Renal cortex interstitium (tissue), 11 donors: ENCODE measurements around the gene IMMT. TPM values are rescaled to one million over a fixed set of nuclear protein-coding genes. Genes with fewer than 3 reads are reported as not detected.
"Not testable (repeated sequence)": the region's sequence is repeated elsewhere in the genome, so short reads cannot be mapped to it uniquely, and the experiment has no call there.

Source experiments
- DNase-seq, 11 donors: peaks; one replicate each; pipeline ENCODE4 v3.0.0-alpha.2; 2013; ENCODE audit warnings: low read depth in 9 of 11, low spot score in 4 of 11; ENCODE audit errors: extremely low read depth in 1 of 11
- polyA plus RNA-seq, 3 donors: library from polyadenylated mRNA; unstranded; fragments of 120-200 nt; gene quantifications; one replicate each; pipeline ENCODE4 v1.2.1, GENCODE V29; 2013; ENCODE audit not compliant: insufficient read length in 3 of 3

Gene IMMT
- polyA plus RNA-seq, 3 donors = 102 to 113 (median 109) TPM

DNA sequence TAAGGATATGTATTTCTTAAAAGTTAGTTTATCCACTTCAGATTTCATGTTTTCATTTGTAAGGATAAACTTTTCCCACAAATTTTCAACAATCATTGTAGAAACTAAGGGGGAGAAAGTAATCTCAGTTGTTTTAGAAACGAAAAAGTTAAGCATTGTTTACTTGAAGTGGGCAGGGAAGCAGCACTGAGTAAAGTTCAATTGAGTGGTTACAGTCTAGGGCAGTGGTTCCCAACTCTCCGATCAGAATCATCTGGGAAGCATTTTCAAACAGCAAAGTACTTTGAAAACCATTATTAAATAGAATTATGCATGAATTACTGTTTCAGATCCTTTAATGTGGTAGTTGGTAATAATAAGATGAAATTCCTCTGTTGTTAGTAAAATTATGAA is 16.5 kb upstream of the IMMT start:
- no peak for DNase-seq

DNA sequence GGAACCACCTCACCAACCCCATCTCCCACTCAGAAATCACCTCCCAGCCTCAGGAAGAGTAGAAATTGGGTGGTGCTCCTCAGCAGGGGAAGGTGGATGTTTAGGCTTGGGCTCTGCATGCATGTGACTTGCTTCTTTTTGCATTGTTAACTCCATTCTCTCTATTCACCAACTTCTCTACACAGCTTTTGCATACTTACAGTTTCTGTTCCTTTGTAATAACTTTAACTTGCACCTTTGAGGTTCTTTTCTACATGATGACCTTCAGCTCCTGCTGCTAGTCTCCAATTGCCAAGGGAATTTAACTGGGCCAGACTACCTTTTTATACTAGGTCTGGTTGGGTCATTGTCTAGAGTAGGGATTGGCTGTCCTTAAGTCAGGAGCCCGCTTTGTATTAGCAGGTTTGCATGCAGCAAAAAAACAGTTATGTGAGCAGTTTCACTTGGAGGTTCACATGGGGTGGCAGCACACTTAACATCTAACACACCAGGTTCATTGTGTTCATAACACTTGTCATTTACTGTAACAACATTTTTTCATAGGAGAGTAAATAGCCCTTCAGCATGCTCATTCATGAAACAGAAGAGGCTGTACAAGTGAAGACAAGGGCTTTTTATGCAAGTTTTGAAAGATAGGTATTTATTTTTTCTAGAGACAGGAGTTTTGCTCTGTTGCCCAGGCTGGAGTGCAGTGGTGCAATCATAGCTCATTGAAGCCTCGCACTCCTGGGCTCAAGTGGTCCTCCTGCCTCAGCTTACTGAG is 16.0 kb upstream of the IMMT start:
- DNase-seq = no peak

DNA sequence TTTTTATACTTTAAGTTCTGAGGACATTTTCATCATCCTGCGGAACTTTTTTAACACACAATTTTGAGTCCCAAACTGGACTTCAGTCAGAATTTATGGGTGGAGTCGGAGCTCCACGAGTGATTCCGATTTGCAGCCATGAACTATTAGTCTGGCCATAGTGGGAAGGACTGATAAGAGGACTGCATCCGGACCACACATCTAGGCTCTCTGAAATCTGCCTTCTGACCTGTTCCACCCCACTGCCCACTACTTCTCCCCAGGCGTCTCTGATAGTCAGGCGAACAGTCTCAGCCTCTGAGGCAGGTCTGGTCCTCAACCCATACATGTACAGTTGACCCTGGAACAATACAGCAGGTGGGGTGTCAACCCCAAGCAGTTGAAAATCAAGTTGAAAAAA is 9.2 kb upstream of the IMMT start:
- DNase-seq = no peak

DNA sequence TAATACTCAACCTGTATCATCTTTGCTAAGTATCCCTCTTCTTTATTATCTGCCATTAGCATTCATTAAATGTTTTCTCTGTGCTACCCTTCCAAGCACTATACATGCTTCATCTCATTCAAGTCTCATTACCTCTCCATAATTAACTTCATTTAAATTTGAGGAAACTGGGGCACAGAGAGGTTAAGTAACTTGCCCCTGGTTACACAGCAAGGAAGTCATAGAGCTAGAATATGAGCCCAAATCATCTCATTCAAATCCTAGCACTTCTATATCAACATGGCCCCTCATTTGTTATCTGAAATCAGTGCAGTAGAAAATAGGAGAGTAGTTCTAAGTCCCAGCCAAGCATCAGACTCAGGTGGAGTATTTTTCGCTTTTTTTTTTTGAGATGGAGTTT is 8.4 kb upstream of the IMMT start:
- DNase-seq = no peak

DNA sequence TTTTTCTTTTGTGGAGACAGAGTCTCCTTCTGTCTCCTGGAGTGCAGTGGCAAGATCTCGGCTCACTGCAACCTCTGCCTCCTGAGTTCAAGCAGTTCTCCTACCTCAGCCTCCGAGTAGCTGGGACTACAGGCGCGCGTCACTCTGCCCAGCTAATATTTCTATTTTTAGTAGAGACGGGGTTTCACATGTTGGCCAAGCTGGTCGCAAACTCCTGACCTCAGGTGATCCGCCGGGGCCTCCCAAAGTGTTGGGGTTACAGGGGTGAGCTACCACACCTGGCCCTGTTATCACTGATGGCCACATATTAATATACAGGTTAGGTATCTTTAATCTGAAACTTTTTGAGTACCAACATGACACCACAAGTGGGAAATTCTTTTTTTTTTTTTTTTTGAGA is 7.4 kb upstream of the IMMT start:
- DNase-seq = no peak

DNA sequence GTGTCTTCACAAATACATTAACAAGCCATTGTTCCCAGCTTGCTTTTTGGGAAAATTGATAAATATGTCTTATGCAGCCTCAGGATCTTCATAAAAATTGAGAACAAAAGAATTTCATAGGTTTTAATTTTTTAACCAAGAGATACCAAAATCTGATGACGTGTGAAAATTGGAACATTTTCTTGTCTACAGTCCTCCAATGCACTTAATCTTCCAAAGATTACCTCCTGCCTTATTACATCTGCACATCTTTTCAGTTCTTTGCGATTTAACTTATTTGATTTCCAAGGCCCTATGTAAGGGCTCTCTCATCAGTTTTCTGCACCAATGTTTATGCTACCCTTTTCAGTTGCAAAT is 7.1 kb upstream of the IMMT start:
- no peak for DNase-seq

DNA sequence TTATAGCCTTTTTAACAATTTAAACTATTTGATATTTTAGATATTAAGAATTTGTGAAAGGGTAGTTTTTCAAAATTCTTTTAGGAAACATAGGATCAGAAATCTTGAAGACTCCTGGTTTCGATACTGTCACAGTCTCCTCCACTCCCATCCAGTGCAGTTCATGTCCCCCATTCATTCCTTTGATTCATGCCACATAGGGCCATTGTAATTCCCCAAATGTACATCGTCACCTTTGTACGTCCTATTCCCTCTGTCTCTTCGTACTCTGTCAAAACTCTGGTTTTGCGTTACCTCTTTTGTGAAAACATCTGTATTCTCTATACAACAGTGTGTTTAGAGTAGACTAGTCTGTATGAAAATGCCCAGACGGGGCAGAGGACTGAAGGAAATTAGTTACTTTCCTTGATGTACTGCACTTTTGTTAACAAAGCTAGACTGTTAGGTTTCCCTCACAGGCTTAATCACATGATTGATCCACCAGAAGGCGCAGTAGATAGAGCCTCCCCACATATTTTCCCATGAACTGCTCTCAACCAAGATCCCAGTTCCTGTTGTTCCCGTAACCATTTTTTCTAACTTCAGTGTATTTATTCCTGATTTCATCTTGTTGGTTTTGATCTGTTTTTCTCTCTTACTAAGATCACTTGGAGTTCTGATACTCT is 6.5 kb upstream of the IMMT start:
- no peak for DNase-seq

DNA sequence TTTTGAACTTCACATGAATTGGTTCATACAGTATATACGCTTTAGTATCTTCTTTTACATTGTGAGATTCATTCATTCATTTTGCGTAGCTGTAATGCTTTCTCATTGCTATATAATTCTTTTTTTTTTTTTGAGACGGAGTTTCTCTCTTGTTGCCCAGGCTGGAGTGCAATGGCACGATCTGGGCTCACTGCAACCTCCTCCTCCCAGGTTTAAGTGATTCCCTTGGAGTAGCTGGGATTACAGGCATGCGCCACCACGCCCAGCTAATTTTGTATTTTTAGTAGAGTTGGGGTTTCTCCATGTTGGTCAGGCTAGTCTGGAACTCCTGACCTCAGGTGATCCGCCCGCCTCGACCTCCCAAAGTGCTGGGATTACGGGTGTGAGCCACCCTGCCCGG is 5.3 kb upstream of the IMMT start:
- not testable (repeated sequence) for DNase-seq

DNA sequence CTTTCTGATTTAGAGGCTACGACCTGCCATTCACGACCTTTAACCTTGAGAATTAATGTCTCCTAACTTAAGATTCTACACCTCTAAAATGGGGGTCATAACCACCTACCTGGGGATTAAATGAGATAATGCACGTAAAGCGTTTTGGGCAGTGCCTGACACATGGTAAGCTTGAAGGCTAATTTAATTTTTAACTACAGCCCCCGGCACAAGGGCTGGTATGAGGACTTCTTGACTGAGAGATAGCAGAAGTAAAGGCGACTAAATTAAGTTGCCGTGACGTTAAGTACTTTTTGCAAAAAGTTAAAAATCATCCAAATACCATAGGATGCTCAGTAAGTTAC is 4.5 kb upstream of the IMMT start:
- no peak for DNase-seq

DNA sequence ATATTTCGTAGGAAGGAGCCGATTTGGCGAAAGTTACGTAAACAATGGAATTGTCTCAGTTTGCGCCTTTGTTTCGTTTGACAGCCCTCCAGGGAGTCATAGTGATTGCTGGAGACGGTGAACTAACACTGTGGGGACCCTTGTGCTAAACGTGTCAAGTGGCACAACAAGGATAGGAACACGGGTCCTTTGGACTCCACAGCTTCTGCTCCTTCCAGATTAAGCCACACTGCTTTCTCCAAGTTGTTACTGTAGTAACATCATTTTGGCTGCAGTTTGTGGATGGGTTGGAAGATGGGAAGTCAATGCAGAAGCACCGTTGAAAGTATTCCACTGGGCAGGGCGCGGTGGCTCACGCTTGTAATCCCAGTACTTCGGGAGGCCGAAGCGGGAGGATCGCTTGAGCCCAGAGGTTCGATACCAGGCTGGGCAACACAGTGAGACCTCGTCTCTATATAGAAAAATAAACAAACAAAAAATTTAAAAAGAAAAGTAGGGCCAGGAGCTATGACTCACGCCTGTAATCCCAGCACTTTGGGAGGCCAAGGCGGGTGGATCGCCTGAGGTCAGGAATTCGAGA is 636 bp upstream of the IMMT start:
- no peak for DNase-seq

DNA sequence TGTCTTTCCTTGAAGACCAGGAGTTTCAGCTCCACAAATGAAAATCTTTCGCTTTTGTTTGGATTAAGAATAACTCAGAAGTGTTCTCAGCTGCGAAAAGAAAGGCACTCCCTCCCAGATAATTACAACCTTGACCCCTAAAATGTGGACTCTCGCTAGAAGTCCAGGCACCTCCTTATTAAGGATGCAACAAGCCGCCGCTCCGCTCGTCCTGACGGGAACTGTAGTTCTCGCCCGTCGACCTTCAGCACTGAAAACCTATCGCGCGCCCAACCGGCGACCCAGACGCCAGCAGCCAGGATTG is 559 bp downstream of the IMMT start:
- no peak for DNase-seq

DNA sequence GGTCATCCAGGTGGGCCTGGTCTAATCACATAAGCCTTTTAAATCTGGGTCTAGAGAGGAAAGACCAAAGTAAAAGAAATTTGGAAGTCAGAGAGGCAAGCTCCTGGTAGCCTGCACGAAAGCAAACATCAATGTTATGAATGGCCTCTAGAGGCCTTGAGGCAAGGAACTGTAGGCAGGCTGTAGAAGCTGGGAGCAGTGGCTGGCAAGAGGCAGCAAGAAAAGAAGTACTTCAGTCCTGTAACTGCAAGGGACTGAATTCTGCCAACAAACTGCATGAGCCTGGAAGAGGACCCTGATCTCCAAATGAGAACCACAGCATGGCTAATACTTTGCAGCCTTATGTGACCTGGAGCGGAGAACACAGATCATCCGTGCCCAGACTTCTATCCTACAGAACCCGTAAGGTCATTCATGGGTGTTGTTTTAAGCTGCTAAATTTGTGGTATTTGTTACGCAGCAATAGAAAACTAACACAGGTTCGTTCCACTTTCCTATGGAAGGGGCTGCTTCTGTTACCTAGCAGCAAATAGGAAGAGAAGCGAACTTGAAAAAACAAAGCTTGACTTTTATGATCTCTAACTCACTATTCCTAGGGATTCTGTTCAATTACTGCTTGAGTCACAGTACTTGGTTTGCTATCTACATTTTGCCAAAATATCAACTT is 1.2 kb downstream of the IMMT start:
- no peak for DNase-seq

DNA sequence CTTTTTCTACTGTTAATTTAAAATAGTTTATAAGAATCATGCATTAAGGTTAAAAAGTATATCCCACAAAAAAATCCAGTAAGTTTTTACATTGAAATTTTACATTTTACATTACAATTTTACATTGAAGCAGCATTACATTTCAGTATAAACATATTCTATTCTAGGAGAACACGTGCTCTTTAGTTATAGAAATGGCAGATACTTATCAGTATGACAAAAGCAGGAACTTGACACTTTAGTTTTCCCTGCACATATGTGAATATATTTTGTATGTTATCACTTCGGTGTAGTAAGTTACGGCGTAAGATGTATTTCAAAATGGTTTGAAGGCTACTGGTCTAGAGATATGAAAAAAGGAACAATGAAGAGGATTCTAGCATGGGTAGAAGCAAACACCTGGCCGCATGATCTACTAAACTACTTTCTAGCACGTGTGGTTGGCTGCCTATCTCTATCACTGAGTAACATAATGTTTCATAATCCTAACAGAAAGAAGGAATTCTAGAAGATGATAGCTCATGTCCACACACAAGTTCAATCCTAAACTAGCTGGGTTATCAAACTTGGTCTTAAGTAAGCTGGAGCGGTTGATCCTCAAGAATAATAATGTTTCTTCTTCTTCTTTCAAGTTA is 5.4 kb downstream of the IMMT start:
- DNase-seq = no peak

DNA sequence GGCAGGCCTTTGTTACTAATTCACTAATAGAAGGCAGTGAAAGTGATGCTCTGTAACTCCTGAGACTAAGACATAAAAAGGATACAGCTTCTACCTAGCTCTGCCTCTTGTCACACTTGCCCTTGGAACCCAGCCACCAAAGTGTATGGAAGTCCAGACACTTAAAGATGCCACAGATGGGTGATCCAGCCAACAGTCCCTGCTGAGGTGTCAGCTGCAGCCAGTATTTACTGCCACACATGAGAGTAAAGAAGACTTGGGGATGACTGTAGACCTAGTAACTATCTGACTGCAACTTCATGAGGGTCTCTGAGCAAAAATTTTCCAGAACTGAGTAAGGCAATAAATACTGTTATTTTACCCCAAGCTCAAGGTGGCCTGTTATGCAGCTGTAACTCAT is 8.8 kb downstream of the IMMT start:
- DNase-seq = no peak

DNA sequence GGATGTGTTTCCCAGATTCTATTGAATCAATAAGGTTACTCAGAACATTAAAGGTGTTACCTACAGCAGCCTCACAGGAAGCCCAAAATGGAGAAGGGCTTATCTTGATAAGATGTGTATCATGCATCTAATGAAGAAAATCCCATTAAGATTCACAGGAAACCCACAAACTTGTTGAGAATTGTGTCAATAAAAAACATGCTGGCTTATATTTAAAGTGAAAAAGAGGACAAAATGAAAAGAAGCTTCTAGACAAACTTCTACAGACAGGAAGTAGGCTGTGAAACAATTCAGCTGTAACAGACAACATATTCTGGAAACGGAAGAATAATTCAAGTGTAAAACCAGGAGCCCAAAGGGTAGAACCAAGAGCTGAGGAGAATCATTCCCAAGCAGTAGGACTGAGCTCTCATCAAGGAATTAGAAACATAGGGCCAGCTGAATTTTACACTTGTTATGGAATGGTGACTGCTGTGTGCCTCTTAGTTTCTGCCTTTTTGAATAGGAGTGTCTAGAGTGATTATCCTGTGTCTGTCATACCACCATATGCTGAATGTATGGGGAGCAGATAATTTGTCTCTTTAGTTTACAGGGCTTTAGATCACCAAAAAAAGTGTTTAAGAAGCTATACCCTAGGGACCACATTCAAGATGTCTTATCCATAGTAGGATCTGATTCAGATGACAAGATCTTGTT is 9.6 kb downstream of the IMMT start:
- DNase-seq = no peak

DNA sequence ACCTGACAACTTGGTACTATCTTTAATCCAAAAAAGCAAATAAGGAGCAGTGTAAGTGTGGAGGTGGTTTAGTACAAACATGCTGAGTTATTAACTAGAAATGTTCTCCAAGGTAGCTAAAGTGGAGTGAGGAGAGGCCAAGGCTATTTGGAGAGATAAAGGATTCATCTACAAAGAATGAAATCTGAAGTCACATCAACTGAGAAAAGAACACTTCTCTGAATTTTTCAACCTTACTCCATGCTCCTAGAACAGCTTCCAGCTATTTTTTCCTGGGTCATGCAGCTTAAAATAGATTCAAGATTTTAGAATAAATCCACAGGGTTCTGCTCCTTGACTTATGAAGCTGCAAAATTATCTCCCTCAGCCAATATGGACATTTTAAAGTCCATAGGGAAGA is 18.7 kb downstream of the IMMT start:
- no peak for DNase-seq

DNA sequence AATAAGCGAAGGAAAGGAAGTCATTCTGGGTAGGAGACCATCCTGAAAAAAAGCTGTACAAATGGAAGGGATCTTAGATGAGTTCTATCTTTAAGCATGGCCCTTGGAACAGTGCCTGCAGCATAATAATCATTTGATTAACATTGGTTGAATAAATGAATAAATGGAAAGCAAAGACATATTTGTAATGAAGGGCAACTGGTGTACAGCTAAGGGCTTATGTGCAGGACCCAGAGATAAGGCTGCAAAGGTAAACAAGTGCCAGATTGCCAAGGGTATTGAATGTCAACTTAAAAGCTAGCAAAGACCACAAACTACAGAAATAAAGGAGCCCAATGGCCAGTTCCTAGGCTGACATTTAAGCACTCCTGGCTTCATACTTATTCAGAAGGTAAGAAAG is 19.4 kb downstream of the IMMT start:
- DNase-seq = no peak

DNA sequence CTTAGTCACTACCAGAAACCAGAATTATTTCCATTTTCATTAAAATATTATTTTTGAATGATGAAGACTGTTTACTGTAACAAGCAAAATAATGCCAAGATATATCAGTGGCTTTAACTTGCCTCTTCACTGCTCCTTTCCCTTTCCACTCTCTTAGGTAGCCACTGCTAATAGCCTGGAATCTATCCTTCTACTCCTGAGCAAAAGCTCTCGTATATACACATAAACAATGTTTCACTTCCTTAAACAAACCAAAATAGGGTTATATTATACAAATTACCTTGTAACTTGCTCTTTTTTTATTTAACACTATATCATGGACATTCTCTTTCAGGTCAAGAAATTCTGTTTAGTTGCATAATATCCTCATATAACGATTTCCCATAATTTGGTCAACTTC is 20.8 kb downstream of the IMMT start:
- no peak for DNase-seq

DNA sequence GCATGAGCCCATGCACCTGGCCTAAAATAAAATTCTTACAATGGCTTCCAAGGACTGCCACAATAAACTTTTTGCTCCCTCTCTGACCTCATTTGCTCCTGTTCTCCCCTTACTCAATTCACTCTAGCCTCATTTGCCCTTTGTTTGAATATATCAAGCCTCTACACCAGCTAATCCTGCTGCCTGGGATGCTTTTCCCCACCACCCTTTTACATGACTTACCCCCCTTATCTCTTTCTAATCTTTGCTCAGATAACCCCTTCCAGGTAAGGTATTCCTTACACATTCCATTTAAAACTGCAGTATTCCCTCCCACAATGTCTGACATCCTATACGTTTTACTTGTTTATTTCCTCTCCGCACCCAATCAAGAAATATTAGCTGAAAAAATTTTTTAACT is 22.7 kb downstream of the IMMT start:
- DNase-seq = no peak

DNA sequence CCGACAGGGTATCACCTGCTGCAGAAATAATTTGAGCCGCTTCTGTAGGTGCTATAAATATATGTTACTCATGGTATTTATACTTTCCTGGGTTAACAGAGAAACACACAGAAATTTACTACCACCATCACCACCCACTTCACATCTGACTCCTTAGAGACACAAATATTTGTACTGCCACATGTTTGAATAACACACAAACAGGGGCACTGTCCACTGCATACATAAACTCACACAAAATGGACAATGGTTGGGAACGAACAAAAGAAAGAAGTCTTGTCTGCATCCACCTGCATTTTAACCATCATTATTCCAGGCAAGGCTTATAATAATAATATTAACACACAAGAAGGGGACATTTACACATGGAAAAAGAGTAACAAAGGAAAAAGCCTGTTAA is 24.0 kb downstream of the IMMT start:
- no peak for DNase-seq
